Bronchial epithelial cell (primary cell): ENCODE results near the gene DYNLL1. TPM values are rescaled to one million over a fixed set of nuclear protein-coding genes. Genes with fewer than 3 reads are reported as not detected.

Experiments
- DNase-seq: peaks from one replicate; pipeline ENCODE4 v3.0.0-alpha.2; 2010; ENCODE audit warnings: low read depth
- FAIRE-seq: peaks from 2 replicates; lab custom pipeline; 2011; peaks lifted over from hg19 to GRCh38; lab: Jason Lieb, UNC
- H3K27me3 ChIP-seq: 2 replicates; pipeline ENCODE4 v1.5.1; 2011; ENCODE audit warnings: low read length; ENCODE audit not compliant: control insufficient read depth, insufficient read depth
- H3K36me3 ChIP-seq: 2 replicates; pipeline ENCODE4 v1.5.1; 2011; ENCODE audit warnings: low read length; ENCODE audit not compliant: control insufficient read depth, insufficient read depth
- H3K4me3 ChIP-seq: 2 replicates; pipeline ENCODE4 v1.5.1; 2011; ENCODE audit warnings: mild to moderate bottlenecking, low read depth, low read length, control low read depth
- CTCF ChIP-seq: IDR thresholded peaks from 2 replicates; pipeline ENCODE4 v1.5.1; 2011; ENCODE audit warnings: mild to moderate bottlenecking, moderate library complexity, low read length, control low read depth, inconsistent platforms; ENCODE audit not compliant: insufficient read depth, severe bottlenecking
- total RNA-seq: library from RNA; depleted of rRNA; stranded (reverse); fragments of >200 nt; gene quantifications from 2 replicates; pipeline ENCODE4 v1.2.1, GENCODE V29; 2014

The DYNLL1 gene
- total RNA-seq, 1 donor from 2014 or later = 268 TPM

GRCh38 chr12:120455302-120455701 is 40.6 kb upstream of the DYNLL1 start:
- Histone ChIP-seq H3K36me3 (peaks cover 18% of the 10 kb centered on the region), H3K27me3 (no peaks in the 10 kb centered on the region), H3K4me3 (no peak overlapping the region)
- DNase-seq = no peak
- FAIRE-seq = no peak
- TF ChIP-seq CTCF = no peak

- TF ChIP-seq CTCF = peak; percentile 38
- H3K27me3 ChIP-seq = no peaks in the 10 kb centered on the region
- H3K4me3 ChIP-seq = no peak overlapping the region
- FAIRE-seq (no peak), DNase-seq (no peak)
- peaks cover 20% of the 10 kb centered on the region for H3K36me3 ChIP-seq
These were observed 38.8 kb upstream of the DYNLL1 start for GRCh38 chr12:120457133-120457532.

- peaks cover 34% of the 10 kb centered on the region for H3K36me3 ChIP-seq
- no peaks in the 10 kb centered on the region for H3K27me3 ChIP-seq
- FAIRE-seq = no peak
- TF ChIP-seq CTCF = no peak
- no peak overlapping the region for H3K4me3 ChIP-seq
- no peak for DNase-seq
These were observed 35.8 kb upstream of the DYNLL1 start for GRCh38 chr12:120460157-120460556.

GRCh38 chr12:120462099-120462640 is 33.7 kb upstream of the DYNLL1 start:
- Histone ChIP-seq H3K27me3 (no peaks in the 10 kb centered on the region), H3K36me3 (peaks cover 38% of the 10 kb centered on the region), H3K4me3 (no peak overlapping the region)
- no peak for DNase-seq
- TF ChIP-seq CTCF = no peak
- FAIRE-seq = no peak

GRCh38 chr12:120463712-120464111 is 32.2 kb upstream of the DYNLL1 start:
- no peak overlapping the region for H3K4me3 ChIP-seq
- no peak for TF ChIP-seq CTCF
- DNase-seq (no peak), FAIRE-seq (no peak)
- no peaks in the 10 kb centered on the region for H3K27me3 ChIP-seq
- H3K36me3 ChIP-seq = peaks cover 34% of the 10 kb centered on the region

- FAIRE-seq = no peak
- no peak for DNase-seq
- Histone ChIP-seq H3K27me3 (no peaks in the 10 kb centered on the region), H3K36me3 (peaks cover 26% of the 10 kb centered on the region), H3K4me3 (no peak overlapping the region)
- TF ChIP-seq CTCF = no peak
These were observed 30.2 kb upstream of the DYNLL1 start for GRCh38 chr12:120465756-120466155.
